Measurements from ENCODE around the gene SCRN1. TPM values are rescaled to one million over a fixed set of nuclear protein-coding genes. Genes with fewer than 3 reads are reported as not detected.

The SCRN1 gene
- total and polyA plus RNA-seq, 2 of the 13 experiments (the other 11 are each of a cell fraction or from before 2014, with no cell fraction given), result 43.2 to 49.8 TPM

GRCh38 chr7:30028216-30028748 is 38.7 kb upstream of the SCRN1 start, which contains the start of gene PLEKHA8 (continued):
- TF ChIP-seq REST (IDR thresholded peaks at IDR 0.05; ENCODE audit: borderline replicate concordance in 1 of 2, low read depth in 1 of 2, low read length in 2 of 2) (no peak; a peak in 1 of 4 replicates), NFAT5 (CRISPR knock-in tag; IDR thresholded peaks at IDR 0.05) (no peak; the same call in 1 of the 2 replicates), RBFOX2 (IDR thresholded peaks at IDR 0.05; ENCODE audit: low read depth, low read length) (peak; percentile 82), MLLT10 (CRISPR knock-in tag; IDR thresholded peaks at IDR 0.05) (no peak), MED13 (CRISPR knock-in tag; IDR thresholded peaks at IDR 0.05) (no peak), SRY (CRISPR knock-in tag; IDR thresholded peaks at IDR 0.05) (0 out of 2 replicates have a peak, but pooled peaks have one; percentile 44), SRSF9 (IDR thresholded peaks at IDR 0.05; ENCODE audit: borderline replicate concordance, insufficient read depth, low read depth, low read length, poor library complexity, severe bottlenecking) (no peak), RFX1 (IDR thresholded peaks at IDR 0.05) (no peak), ZZZ3 (CRISPR knock-in tag; IDR thresholded peaks at IDR 0.05; ENCODE audit: borderline replicate concordance) (no peak), FOXP1 (IDR thresholded peaks at IDR 0.05) (no peak), FOXP1 (CRISPR knock-in tag; IDR thresholded peaks at IDR 0.05) (no peak), MIXL1 (CRISPR knock-in tag; IDR thresholded peaks at IDR 0.05) (0 out of 2 replicates have a peak, but pooled peaks have one; percentile 58), JUNB (CRISPR knock-in tag; IDR thresholded peaks at IDR 0.05; ENCODE audit: borderline replicate concordance) (no peak), ZNF282 (IDR thresholded peaks at IDR 0.05; ENCODE audit: partially characterized antibody) (no peak), MZF1 (CRISPR knock-in tag; IDR thresholded peaks at IDR 0.05; ENCODE audit: borderline replicate concordance) (no peak), NR1H2 (CRISPR knock-in tag; IDR thresholded peaks at IDR 0.05; ENCODE audit: borderline replicate concordance, low read depth) (no peak)
- TF ChIP-seq, protein P1, sequence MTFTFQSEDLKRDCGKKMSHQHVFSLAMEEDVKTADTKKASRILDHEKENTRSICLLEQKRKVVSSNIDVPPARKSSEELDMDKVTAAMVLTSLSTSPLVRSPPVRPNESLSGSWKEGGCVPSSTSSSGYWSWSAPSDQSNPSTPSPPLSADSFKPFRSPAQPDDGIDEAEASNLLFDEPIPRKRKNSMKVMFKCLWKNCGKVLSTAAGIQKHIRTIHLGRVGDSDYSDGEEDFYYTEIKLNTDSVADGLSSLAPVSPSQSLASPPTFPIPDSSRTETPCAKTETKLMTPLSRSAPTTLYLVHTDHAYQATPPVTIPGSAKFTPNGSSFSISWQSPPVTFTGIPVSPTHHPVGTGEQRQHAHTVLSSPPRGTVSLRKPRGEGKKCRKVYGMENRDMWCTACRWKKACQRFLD (CRISPR knock-in tag; IDR thresholded peaks at IDR 0.05; ENCODE audit: borderline replicate concordance), result peak; percentile 71; the same call in 1 of the 2 replicates
- TF ChIP-seq, protein P2, sequence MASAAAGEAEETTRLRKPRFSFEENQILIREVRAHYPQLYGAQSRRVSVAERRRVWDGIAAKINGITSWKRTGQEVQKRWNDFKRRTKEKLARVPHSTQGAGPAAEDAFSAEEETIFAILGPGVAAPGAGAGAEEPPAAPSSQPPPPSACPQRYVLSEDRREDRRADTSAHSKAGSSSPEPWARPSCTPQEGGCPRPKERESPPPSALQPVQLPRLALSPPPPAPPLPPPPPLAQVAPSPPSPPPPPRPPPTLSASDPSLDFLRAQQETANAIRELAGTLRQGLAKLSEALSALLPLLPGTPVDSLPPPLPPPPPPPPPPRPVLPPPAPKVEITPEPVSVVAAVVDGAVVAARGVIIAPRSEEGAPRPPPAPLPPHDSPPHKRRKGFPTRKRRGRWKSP (CRISPR knock-in tag; IDR thresholded peaks at IDR 0.05), result no peak

Data from HepG2 (cell line).